ENCODE results near the gene C10orf90.

C10orf90 gene

GRCh38 chr10:126479280-126479895, 191.1 kb downstream of the C10orf90 start:
- no peak for TF ChIP-seq CTCF (IDR thresholded peaks at IDR 0.05; ENCODE audit: insufficient read depth, low read depth, low read length, missing control alignments)
- DNase-seq (ENCODE audit: low read depth): no peak
- no peak overlapping the region for H3K4me3 ChIP-seq (ENCODE audit: low read depth, low read length)

GRCh38 chr10:126478546-126478945, 191.9 kb downstream of the C10orf90 start:
- no peak overlapping the region for H3K4me3 ChIP-seq (ENCODE audit: low read depth, low read length)
- no peak for DNase-seq (ENCODE audit: low read depth)
- no peak for TF ChIP-seq CTCF (IDR thresholded peaks at IDR 0.05; ENCODE audit: insufficient read depth, low read depth, low read length, missing control alignments)

GRCh38 chr10:126476246-126476645, 194.2 kb downstream of the C10orf90 start:
- no peak for TF ChIP-seq CTCF (IDR thresholded peaks at IDR 0.05; ENCODE audit: insufficient read depth, low read depth, low read length, missing control alignments)

GRCh38 chr10:126475074-126475691, 195.3 kb downstream of the C10orf90 start:
- no peak for TF ChIP-seq CTCF (IDR thresholded peaks at IDR 0.05; ENCODE audit: insufficient read depth, low read depth, low read length, missing control alignments)
- no peak for DNase-seq (ENCODE audit: low read depth)
- no peak overlapping the region for H3K4me3 ChIP-seq (ENCODE audit: low read depth, low read length)

More at GRCh38 chr10:126476246-126476645, 194.2 kb downstream of the C10orf90 start:
- DNase-seq (ENCODE audit: low read depth): no peak
- no peak overlapping the region for H3K4me3 ChIP-seq (ENCODE audit: low read depth, low read length)

- no peak for TF ChIP-seq CTCF (IDR thresholded peaks at IDR 0.05; ENCODE audit: insufficient read depth, low read depth, low read length, missing control alignments)
- H3K4me3 ChIP-seq (ENCODE audit: low read depth, low read length): no peak overlapping the region
- no peak for DNase-seq (ENCODE audit: low read depth)
Observed at GRCh38 chr10:126474031-126474430, 196.5 kb downstream of the C10orf90 start.

- no peak for TF ChIP-seq CTCF (IDR thresholded peaks at IDR 0.05; ENCODE audit: insufficient read depth, low read depth, low read length, missing control alignments)
- H3K4me3 ChIP-seq (ENCODE audit: low read depth, low read length): no peak overlapping the region
- no peak for DNase-seq (ENCODE audit: low read depth)
Observed at GRCh38 chr10:126470991-126471390, 199.5 kb downstream of the C10orf90 start.

- no peak for DNase-seq (ENCODE audit: low read depth)
- no peak overlapping the region for H3K4me3 ChIP-seq (ENCODE audit: low read depth, low read length)
- TF ChIP-seq CTCF (IDR thresholded peaks at IDR 0.05; ENCODE audit: insufficient read depth, low read depth, low read length, missing control alignments): no peak
Observed at GRCh38 chr10:126469692-126470091, 200.8 kb downstream of the C10orf90 start.

Data from GM12865 (cell line).